Measurements from ENCODE around the gene C4orf50.

Gene C4orf50

DNA sequence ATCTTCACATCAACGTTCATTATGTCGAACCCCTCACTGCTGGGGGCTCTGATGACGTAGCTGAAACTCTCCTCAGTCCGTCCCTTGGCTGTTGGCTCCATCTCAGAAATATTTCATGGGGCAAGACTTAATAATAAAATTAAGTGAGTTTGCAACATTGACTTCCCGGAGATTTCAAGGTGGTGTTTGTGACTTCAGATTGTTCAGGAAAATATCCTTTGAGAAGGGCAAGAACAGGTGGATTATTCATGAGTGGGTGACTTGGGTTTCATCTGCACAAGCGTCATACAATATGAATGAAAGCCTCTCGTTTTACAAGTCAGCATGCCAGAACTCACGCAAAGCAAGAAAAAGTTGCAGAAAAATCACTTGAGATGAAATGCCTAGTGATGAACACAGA, at the start of gene C4orf50:
Gene C4orf50, minus strand, starts transcription at position 101 of the 400 bp plus-strand sequence.
- DNase-seq (ENCODE audit: low spot score), result no peak

DNA sequence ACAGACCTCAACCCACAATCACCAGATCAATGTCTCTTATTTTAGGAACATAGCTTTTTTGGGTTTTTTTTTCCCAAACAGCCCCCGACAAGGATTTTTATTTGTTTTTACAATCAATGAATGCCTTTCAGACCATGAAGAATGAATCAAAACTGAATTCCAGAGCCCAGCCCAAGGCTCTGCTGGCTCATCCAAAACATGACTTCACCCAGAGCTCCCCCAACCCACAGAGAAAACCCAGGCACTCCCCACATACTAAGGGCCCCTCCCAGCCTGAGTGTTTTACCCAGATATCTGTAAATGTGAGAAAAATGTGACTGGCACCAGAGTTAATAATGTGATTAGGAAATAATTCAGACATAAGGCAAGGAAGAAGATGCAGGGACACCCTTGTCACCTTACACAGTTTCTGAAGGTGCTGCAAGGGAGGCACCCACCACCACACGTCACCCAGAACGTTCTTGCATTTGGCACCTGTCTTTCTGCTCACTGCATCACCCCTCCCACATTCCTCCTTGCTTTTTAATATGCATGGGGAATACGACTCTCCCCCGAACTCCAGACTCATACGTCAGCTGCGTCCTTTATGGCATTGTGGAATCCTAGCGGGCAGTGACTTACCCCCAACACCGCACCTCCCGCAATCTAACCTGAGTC, 47.8 kb upstream of the C4orf50 start:
- DNase-seq (ENCODE audit: low spot score), result no peak

DNA sequence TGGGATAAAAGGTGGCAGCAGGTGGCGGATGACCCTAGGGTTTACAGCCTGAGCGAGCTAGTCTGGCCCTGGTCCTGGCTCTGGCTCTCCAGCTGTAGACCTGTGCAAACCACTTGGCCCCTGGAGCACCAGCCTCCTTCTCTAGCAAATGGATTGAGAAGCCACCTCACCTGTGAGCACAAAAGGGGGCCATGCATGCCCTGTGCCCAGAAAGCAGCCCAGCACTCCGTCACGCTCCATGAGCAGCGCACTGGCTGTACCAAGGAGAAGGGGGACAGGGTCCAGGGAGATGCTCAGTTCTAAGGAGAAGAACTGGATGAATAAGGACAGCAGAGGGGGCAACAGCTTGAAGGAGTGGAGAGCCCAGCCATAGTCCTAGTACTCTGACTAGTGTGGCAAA, 46.9 kb upstream of the C4orf50 start:
- no peak for DNase-seq (ENCODE audit: low spot score)

DNA sequence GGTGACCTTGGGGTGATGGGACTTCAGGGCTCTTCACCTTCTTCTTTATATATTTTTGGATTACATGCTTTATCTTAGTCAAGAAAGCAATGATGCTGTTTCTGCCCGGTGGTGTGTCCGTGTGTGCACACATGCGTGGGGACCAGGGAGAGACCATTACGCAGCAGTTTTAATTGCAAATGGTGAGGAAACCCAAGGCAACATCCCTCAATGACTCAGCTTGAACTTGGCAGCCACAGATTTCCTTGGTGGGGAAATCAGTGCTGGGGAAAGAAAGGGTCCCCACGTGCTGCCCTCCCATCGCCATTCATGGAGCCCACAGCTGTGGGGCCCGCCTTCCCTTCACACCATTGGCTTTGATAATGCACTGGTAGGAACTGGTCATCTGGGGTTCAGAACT, 46.2 kb upstream of the C4orf50 start:
- DNase-seq (ENCODE audit: low spot score), result no peak

DNA sequence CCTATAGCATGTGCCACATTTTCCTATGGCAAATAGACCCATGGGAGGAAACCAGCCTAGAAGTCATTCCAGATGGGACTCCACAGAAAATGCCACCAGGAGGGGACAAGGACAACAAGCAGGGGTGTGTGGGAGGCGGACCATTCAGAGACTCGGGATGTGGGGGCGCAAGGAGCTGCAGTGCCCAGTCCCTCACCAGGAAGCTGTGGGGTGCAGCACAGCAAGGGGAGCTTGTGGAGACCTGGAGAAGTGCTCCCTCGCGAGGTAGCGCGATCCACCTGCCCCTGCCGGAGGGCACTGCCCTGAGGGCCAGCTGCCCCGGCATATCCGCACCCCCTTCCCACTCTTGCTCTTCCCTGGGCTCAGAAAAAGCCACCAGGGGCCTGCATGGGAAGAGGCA, 45.5 kb upstream of the C4orf50 start:
- no peak for DNase-seq (ENCODE audit: low spot score)

DNA sequence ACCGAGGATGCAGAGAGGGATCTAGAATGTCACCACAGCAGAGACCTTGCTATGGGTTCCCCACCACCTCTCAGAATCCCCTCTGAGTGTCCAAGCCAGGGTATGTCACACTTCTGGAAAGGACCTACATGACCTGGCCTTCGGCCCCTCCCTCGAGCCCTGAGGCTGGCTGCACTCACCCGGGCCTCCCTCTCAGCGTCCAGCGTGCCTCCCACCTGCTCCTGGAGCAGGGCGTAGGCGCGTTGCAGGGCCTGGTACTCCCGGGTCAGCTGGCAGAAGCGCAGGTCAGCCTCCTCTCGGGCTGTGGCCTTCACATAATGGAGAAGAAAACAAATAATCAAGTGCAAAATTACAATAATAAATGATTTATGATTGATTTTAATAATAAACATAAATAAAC, 43.9 kb upstream of the C4orf50 start:
- DNase-seq (ENCODE audit: low spot score), result no peak

DNA sequence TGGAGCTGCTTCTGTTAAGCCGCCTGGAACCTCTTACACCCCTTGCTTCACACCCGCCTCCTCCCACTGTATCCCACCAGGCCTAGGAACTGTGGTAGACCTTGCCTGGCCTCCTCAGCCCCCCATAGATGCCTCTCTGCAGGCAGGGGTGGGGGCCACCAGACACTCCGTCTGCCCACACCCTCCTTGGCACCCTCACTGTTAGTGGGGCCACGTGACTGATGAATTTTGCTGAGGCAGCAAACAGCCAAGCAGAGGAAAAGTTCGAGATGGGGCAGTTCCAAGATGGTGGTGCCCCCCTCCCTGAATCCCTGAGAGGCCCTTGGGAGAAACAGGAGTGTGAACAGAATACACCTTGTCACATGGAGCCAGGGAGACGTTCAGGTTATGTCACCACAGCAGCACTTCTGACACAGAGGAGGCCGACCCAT, 41.2 kb upstream of the C4orf50 start:
- DNase-seq (ENCODE audit: low spot score), result no peak

DNA sequence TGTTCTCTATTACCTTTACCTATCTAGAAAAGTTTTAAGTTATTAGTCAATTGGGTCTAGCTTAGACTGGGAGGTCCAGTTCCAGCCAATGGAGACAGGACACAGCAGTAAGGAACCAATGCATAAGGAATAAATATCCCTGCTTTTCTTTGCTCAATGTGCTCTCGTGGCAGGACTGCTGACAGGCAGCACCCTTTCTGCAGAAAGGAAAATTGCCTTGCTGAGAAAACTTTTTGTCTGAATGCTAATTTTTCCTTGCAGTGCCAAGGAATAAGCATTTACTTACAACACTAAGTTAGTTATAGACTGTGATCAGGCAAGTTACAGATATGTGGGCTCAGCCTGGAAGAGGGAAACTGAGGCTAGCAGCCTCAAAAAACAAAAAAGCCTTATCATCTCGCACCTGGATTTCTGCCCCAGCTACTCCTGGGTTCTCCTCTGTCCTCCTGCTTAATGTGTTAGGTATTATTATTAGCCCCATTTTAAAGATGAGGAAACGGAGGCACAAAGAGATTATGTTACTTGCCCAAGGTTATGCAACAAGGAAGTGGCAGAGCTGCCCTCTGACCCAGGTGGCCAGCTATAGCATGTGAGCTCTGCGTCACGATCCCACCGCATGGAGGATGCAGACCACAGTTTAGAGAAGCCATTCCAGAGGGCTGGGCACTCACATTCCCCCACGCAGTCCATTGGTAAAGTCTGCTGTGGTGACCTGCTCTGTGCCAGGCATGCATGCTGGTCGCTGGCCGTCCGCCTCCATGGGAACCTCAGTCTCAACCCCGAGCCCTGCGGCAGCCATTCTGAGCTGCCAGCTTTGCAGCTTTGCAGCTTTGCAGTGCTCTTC, 40.5 kb upstream of the C4orf50 start:
- DNase-seq (ENCODE audit: low spot score), result no peak

DNA sequence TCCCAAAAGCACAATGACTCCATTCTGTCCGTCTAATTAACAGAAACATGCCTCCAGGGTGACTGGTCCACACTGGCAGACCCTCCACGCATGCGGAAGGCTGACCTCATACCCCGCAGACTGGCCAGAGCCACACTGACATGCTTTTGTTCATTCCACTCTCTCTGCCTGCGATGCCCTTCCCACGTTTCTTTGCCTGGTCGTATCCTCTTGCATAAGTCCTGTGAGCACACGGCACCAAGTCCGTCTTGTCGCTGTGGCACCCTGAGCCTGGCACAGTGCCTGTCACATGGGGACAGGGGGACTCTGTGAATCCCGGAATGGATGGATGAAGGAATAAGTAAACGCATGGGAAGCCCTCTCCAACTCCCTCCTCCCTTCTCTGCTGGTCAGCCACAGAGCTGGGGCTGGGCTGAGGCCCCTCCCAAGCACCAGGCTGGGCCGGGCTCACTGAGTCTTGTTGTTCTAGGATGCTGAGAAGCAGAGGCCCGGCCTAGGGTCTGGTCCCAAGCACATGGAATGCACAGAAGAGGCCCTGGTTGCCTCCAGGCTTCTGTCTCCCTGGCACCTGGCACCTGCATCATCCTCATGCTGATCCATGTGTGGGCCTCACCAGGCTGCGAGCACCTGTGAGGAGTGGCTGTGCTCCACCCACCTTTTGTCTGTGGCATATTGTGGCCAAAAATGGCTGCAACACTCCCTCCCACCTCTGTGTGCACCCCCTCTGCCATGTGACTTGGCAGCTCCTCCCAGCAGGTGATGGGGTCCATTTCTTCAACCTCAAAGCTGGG, 38.9 kb upstream of the C4orf50 start:
- DNase-seq (ENCODE audit: low spot score), result no peak

DNA sequence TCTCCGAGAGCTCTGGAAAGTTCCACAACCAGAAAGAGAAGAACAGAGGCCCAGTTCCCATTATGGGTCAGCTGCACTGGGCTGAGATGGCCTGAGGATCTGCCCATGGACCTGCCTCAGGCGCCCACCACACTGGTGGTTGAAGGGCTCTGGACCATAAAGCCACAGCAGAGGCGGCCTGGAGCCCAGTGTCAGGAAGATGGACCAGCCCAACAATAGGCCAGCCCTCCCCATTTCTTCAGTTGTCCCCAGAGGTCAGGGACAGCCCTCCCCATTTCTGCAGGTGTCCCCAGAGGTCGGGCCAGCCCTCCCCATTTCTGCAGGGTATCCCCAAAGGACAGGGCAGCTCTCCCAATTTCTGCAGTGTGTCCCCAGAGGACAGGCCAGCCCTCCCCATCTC, 37.2 kb upstream of the C4orf50 start:
- no peak for DNase-seq (ENCODE audit: low spot score)

DNA sequence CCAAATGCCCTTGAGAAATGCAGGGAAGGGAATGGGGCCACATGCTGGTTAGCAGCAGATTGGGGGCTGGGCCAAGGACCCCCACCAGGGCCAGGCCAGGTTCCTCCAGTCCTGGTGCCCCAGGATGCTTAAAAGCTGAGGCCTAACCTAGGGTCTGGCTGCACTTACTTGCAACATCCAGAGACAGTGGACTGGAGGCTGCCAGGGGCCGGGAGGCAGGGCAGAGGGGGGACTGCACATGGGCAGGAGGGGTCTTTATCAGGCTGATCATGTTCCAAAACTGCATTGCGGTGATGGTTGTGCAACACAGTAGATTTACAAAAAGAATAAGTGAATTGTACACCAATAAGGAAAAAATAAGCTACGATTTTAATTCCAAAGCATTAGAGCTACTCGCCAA, 36.8 kb upstream of the C4orf50 start:
- no peak for DNase-seq (ENCODE audit: low spot score)

DNA sequence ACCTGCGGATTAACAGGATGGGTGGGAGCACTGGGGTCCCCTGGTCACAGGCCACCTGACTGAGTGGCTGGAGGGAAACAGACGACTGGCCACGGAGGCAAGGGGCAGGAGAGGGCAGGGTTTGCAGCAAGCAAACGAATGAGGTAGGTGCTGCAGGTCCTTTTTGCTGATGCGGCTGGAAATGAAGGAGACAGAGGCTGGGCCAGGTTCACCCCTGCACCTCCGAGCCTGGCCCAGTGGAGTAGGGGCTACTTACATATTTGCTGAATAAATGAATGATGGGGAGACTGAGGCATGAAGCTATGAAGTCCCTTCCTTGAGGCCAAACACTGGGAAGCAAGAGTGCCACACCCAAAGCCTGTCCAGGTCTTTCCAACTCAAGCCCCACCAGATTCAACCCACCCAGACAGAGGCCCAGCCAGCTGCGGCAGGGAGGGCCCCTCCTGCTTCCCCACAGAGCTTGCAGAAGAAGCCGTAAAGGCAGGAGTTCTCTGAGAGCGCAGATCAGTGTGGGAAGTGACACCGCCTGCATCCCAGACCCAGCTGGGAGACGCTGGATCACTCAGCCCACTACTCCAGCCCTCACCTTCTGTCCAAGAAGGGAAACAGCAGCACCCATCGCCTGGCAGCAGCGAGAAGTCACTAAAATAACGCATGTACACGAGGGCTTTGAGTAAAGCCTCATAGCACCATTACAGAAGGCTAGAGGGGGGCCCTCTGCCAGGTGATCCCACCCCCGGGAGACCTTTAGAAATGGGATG, 36.1 kb upstream of the C4orf50 start:
- DNase-seq (ENCODE audit: low spot score), result no peak

DNA sequence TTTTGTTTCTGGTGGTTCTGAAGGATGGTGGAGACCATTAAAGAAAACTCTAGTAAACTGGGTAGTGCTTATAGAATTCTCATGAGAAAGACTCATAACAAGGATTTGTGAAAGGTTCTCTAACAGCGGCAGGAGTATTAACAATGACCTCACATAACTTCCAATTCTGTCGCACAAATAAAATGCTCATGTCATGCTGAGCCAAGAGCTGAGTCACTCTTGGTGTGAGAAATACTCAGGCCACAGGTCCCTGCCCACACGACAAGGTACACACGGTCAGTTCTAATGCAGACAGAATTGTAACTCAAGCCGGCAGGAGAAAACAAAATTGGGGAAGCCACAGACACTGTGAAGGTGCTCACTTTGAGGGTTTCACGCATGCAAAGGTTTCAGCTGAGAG, 34.4 kb upstream of the C4orf50 start:
- no peak for DNase-seq (ENCODE audit: low spot score)

DNA sequence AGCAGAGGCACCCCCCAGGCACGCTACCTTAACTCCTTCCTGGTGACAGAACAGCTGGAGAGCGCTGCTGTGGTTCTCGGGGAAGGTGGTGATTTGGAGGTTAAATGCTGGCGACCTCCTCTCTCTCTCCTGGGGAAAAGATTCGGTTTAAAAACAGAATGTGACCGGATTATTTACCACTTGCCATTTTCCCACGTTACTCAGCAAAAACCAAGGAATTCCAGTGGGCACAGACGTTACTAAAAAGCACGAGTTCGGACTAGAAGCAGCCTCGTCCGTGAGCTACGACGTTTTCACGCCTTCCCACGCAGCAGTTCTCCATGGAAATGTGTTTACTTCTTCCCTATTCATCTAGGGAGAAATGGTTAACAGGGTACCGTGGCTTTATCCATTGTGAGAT, 32.3 kb upstream of the C4orf50 start:
- no peak for DNase-seq (ENCODE audit: low spot score)

DNA sequence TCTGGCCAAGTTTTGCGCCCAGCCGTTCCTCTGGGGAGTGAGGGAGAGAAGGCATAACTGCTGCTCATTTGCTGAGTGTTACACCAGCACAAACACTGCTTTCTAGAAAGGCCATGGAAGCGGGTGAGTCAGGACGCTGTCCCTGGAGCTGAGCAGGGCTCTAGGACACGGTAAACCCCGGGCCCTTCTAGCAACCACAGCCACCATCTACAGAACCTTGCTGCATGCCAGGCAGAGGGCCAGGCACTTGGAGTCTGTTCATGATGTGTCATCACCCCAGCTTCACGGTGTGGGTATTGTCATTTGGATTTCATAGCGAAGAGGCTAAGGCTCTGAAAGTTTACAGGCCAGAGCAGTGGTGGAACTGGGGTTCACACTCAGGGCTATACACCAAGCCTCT, 31.8 kb upstream of the C4orf50 start:
- DNase-seq (ENCODE audit: low spot score), result no peak

DNA sequence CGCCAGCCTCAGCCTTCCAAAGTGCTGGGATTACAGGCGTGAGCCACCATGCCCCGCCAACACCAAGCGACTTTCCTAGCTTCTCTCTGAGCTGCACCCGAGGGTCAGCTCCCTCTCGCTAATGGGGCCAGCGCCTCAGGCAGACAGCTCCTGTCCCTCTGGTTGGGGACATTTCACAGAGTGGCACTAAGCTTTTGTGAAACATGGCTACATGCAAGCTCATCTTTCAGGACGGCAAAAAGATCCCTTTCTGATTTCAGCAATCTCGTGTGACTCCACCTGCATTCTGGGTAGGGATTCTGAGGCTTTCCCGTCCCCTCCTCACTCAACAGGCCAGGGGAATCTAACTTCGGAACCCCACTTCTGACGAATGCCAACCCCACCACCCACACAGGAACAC, 31.0 kb upstream of the C4orf50 start:
- no peak for DNase-seq (ENCODE audit: low spot score)

DNA sequence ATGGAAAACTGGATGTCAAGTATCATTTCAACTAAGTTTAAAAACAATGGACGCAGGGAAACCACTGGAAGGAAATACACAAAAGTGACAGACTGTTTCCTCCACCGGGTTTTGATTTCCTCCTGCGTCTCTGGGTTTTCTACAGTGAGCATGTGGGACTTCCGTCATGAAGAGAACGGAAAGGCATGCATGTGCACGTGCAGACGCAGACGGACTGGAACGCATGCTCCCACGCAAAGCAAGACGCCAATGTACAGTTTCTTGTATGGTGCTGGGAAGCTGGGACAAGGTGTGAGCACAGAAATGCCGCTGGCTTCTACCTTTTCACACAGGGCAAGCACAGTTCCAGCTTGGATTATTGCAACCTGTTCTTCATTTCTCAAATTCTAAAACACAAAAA, 30.3 kb upstream of the C4orf50 start:
- DNase-seq (ENCODE audit: low spot score), result no peak

DNA sequence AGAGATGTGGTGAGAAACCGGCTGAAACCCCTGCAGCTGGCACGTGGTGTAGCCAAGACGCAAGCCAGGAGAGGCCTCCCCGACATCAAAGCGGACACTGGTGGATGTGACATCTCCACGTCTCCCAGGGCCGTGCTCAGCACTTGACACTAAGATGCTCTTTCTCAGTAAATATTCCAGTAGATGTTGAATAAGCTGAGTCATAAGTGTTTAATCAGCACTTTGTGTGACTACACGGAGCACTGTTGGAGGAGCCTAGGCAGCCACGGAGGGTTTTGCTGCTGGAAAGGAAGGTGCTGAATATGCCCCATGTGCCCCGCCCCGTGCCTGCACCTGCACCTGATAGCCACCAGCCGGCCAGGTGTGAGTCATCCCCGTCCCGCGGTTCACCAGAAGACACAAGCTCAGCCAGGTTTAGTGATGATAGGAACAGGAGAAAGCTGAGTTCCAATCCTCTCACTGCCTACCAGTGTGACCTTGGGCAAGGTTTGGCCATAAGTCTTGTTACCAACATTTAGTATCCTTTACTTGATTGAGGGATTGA, 29.0 kb upstream of the C4orf50 start:
- no peak for DNase-seq (ENCODE audit: low spot score)

DNA sequence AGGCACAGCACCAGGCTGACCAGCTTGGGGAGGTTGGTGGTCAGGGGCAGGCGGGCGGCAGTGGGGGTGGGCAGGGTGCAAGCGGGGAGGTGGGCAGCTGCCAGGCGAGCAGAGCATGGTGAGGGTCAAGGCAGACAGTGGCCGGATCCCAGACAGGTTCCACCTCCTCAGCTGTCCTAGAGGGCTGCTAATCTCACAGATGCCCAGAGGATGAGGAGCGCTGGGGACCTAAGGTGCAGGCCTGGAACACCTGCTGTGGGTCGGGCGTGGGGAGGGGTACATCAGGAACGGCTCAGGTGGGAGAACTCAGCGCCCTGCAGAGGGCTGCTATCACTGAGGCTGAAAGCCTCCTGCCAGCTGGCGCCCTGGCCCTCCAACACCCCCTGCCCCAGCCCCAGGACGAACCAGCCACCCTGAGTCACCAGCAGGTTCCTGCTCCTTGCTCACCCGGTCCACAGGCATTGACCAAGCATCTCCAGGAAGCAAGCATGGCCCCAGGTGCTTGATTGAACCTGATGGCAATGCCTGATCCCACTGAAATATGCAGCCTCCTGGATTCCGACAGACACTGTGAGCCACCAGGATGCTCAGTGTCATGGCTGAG, 28.4 kb upstream of the C4orf50 start:
- DNase-seq (ENCODE audit: low spot score), result no peak

DNA sequence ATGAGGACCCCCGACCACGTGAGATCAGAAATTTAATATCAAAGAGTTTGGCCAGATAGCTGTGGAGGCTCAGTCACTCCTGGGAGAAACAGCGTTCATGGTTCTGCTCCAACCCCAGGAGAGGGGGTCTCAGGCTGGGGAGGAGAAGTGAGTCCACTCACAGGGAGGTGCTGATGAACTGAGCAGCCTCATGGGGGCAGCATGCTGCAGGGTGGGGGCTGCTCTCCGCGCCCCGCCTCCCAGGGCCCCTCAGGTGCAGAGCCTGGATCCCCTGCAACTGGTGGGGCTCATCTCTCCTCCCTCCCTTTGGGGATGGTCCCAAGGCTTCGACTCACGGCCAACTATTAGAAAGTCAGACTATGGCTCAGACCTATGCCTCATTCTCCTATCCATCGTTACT, 26.6 kb upstream of the C4orf50 start:
- no peak for DNase-seq (ENCODE audit: low spot score)

DNA sequence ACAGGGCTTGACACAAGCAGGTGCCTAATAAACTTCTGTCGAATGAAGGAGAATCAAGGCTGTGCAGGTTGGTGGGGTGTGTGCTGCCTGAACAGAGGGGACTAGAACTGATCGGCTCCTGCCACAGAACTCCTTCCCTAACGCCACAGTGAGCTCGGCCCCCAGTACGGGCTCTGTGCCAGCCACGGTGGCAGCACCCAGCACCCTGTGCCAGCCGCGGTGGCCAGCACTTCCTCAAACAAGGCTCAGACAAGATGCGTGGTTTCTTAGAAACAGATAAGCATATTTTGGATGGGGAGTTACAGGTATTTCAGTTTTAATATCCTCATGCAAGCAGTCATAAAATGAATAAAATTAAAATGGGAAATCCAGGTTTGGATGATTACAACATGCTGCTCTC, 26.0 kb upstream of the C4orf50 start:
- no peak for DNase-seq (ENCODE audit: low spot score)

DNA sequence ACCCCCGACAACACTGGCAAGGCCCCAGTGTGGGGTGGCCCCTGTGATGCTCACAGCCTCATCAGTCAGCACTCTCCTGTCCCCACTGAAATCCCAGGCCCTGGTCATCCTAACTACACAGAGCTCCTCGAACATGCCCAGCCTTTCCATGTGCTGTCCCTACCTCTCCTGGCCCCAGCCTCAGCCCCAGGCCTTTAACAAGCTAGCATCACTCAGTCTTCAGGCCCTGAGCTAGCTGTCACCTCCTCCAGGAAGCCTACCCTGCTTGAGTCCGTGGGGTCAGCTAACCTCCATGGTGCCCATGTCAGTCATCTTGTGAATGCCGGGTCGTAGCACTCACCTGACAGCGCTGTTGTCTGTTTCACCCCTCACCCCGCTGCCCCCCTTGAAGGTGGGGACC, 25.6 kb upstream of the C4orf50 start:
- DNase-seq (ENCODE audit: low spot score), result no peak

All from activated CD4-positive, alpha-beta T cell treated with anti-CD3 and anti-CD28 coated beads, Interleukin-2, Interleukin-4, amounts not matched to agents 100 ng/mL and 50 ng/mL, durations not matched to agents 16 hours and 8 hours (primary cell).